ENCODE data around the gene PDRG1.

PDRG1 gene

DNA sequence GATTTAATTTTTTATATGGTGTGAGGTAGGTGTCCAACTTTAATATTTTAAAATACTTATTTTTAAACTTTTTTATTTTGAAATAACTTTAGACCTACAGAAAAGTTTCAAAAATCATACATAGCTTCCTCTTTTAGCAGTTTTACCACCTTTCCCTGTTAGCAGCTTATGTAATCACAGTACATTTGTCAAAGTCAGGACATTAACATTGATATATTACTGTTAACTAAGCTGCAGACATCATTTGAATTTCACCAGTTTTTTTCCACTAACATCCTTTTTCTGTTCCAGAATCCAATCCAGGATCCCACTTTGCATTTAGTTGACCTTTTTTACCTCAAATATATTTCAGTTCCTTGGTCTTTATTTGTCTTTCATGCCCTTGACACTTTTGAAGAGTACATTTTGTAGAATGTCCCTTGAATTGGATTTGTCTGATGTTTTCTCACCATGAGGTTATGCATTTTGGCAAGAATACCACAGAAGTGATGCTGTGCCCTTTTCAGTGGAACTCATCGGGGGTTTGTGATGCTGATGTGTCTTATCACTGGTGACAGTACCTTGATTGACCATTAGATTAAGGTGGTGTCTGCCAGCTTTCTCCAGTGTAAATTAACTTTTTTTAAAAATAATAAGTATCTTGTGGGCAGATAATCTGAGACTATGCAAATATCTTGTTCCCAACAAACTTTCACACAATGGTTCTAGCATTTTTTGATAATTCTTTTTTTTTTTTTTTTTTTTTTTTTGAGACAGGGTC, 48.0 kb downstream of the PDRG1 start:
- no peak for DNase-seq

DNA sequence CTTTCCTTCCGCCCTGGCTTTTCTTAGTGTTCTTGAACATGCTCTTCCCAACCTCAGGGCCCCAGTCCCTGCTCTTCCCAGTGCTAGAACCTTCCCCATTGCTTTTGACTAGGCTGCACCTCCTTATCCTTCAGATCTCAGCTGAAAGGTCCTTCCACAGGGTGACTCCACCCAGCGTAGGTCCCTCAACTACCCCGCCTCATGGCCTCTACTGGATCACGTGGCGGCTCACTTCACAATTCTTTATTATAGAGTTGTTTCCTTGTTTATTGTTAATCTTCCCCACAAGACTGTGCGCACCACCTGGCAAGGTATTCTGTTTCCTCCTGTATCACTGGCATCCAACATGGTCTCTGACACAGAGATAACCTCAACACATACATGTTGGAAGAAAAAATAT, 50.2 kb downstream of the PDRG1 start:
- DNase-seq: no peak

DNA sequence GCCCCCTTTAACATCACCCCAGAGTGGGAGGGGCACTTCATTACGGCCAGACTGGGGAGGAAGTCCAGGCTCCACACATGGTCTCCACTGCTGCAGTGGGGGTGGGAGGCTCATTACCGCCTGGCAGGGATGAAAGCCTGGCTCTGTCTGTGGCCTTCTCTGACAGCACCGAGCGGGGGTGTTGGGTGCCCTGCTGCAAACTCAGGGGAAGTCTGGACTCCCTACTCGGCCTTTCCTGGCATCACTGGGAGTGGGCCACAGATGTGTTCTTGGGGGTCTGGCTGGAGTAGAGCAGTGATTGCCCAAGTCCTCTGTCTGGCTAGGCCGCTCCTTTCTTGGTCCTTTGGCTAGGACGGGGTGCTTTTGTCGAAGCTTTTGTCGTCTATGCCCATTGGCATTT, 54.3 kb downstream of the PDRG1 start:
- no peak for DNase-seq

DNA sequence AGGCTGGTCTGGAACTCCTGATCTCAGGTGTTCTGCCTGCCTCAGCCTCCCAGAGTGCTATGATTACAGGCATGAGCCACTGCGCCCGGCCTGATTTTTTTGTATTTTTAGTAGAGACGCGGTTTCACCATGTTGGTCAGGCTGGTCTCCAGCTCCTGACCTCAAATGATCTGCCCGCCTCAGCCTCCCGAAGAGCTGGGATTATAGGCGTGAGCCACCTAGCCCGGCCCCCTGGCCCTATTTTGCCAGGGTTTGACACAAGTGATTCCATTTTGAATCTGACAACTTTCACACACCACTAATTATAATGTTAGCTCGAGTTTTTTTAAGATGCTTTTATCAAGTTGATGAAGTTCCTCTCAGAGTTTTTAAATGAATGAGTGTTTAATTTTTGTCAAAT, 55.8 kb downstream of the PDRG1 start:
- DNase-seq: no peak

DNA sequence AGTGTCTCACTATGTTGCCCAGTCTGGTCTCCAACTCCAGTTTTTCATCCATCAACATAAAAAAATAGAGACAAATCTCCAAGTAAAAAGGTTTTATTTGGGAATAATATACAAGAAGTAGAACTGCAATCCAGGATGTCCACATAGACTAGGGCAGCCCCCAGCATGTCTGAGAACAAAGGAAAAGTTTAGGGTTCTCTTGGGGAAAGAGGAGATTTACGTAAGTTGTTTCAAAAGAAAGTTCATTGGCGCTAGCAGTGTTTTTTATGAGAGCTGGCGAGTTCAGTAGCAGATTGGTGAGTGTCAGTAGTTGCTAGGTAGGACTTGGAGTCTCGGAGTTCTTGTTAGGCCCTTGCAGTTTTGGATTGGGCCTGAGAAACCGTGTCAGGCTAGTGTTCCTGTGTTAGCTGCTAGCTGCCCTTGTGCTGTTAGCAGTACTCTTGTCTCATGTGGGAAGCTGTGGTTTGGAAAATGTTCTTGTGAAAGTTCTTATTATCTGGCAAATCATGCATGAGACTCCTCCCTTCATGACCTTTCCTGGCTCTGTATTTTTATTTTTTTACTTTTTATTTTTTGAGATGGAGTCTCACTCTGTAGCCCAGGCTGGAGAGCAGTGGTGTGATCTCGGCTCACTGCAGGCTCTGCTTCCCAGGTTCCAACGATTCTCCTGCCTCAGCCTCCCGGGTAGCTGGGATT, 56.7 kb downstream of the PDRG1 start:
- peak; percentile 60 for DNase-seq
